Upper lobe of left lung (tissue), 6 donors: ENCODE results near the gene CDK8. TPM values are rescaled to one million over a fixed set of nuclear protein-coding genes. Genes with fewer than 3 reads are reported as not detected.
"Not testable (repeated sequence)": the region's sequence is repeated elsewhere in the genome, so short reads cannot be mapped to it uniquely, and the experiment has no call there.

Experiments used
- ATAC-seq, 2 donors: fragments of 200-7000 bp; cut with Tn5 transposase; one replicate each; pipeline ENCODE4 v1.9.1; 2022; ENCODE audit warnings: mild to moderate bottlenecking in 2 of 2, moderate library complexity in 2 of 2; ENCODE audit not compliant: low FRiP score in 2 of 2
- DNase-seq, 2 donors: peaks; one replicate each; pipeline ENCODE4 v3.0.0-alpha.2; 2019 to 2020
- H3K27ac ChIP-seq, 4 donors: fragments of 200-600 bp; sonication (generic); one replicate each; pipeline ENCODE4 v1.5.1; 2016 to 2019
- H3K27me3 ChIP-seq, 4 donors: fragments of 200-600 bp; sonication (generic); one replicate each; pipeline ENCODE4 v1.5.1; 2017 to 2019
- H3K36me3 ChIP-seq, 4 donors: fragments of 200-600 bp; sonication (generic); one replicate each; pipeline ENCODE4 v1.5.1; 2016 to 2019
- H3K4me1 ChIP-seq, 4 donors: fragments of 200-600 bp; sonication (generic); one replicate each; pipeline ENCODE4 v1.5.1; 2018 to 2019
- H3K4me3 ChIP-seq, 4 donors: fragments of 200-600 bp; sonication (generic); one replicate each; pipeline ENCODE4 v1.5.1; 2017 to 2019; ENCODE audit warnings: mild to moderate bottlenecking in 2 of 4, moderate library complexity in 1 of 4
- H3K9me3 ChIP-seq, 4 donors: fragments of 200-600 bp; sonication (generic); one replicate each; pipeline ENCODE4 v1.5.1; 2018 to 2019
- EP300 ChIP-seq, 4 donors: sonication (generic); formaldehyde crosslinking; IDR thresholded peaks; one replicate each; pipeline ENCODE4 v1.5.1; 2017; ENCODE audit warnings: antibody characterized with exemption in 4 of 4, control low read depth in 2 of 4
- POLR2A ChIP-seq, 4 donors: fragments of 450-650 bp; IDR thresholded peaks; one replicate each; pipeline ENCODE4 v1.5.1; 2016 to 2017; ENCODE audit warnings: antibody characterized with exemption in 4 of 4, mild to moderate bottlenecking in 2 of 4
- POLR2AphosphoS5 ChIP-seq, 2 donors: sonication (generic); formaldehyde crosslinking; IDR thresholded peaks; one replicate each; pipeline ENCODE4 v1.5.1; 2017; ENCODE audit warnings: antibody characterized with exemption in 2 of 2
- WGBS, 2 donors: methylation state at CpG; one replicate each; pipeline ENCODE4 v1.1.5; 2017 to 2018; 5-methylcytosine and 5-hydroxymethylcytosine counted together
- total RNA-seq, 6 donors: library from RNA; depleted of rRNA in 4 of 6; stranded (reverse); fragments of >200 nt in 4 of 6; gene quantifications; one replicate each; pipeline versions ENCODE4 v1.1.0 to v1.2.1, GENCODE V29; 2016 to 2021
- TF ChIP-seq, protein P1 (sequence below), 6 experiments: fragments of 450-650 bp in 4 of 6; fragments of 200-600 bp in 2 of 6; sonication (generic) in 2 of 6; IDR thresholded peaks; one replicate each; pipeline ENCODE4 v1.5.1; 2016 to 2019; ENCODE audit warnings: antibody characterized with exemption in 6 of 6
- donor health status: DM: no; HTN: no; CAD: no; lungs with moderate emphysema.
- donor health status: DM: no; HTN: yes; CAD: no; lungs with severe emphysema.

Gene CDK8
- total RNA-seq, 6 donors from 2014 or later, result 9.4 to 15.6 (median 10.8) TPM

DNA sequence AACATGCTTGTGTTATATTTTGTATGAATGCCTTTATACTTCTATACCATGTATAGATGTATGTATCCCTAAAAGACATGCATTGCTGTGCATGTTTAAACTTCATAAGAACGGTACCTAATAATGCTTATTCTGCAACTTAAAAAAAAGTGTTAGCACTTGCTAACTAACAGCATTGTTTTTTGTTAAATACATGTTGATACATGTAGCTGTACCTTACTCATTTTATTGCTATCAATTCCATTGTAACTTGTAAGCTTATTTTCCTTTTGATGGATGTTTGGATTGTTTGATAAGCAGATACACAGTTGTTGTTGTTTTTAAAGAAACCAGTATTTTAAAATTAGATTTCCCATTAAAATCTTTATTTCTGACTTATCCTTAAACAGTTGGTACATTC, 53.8 kb downstream of the CDK8 start:
- Histone ChIP-seq H3K36me3 (no peaks in the 10 kb centered on the region), H3K4me3 (no peak overlapping the region), H3K4me1 (peaks cover 0 to 12% (median 4%) of the 10 kb centered on the region in 4 donors), H3K27ac (no peak overlapping the region), H3K9me3 (no peaks in the 10 kb centered on the region), H3K27me3 (no peaks in the 10 kb centered on the region)
- TF ChIP-seq POLR2AphosphoS5 (IDR thresholded peaks at IDR 0.05), result no peak
- TF ChIP-seq, protein P1, sequence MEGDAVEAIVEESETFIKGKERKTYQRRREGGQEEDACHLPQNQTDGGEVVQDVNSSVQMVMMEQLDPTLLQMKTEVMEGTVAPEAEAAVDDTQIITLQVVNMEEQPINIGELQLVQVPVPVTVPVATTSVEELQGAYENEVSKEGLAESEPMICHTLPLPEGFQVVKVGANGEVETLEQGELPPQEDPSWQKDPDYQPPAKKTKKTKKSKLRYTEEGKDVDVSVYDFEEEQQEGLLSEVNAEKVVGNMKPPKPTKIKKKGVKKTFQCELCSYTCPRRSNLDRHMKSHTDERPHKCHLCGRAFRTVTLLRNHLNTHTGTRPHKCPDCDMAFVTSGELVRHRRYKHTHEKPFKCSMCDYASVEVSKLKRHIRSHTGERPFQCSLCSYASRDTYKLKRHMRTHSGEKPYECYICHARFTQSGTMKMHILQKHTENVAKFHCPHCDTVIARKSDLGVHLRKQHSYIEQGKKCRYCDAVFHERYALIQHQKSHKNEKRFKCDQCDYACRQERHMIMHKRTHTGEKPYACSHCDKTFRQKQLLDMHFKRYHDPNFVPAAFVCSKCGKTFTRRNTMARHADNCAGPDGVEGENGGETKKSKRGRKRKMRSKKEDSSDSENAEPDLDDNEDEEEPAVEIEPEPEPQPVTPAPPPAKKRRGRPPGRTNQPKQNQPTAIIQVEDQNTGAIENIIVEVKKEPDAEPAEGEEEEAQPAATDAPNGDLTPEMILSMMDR (IDR thresholded peaks at IDR 0.05), result no peak
- TF ChIP-seq EP300 (IDR thresholded peaks at IDR 0.05), result no peak
- TF ChIP-seq POLR2A (IDR thresholded peaks at IDR 0.05), result no peak
- DNase-seq (no peak), ATAC-seq (no peak)
- 93 to 97% methylated on average over 1 of the region's 1 CpG for WGBS, 2 donors

- no peaks in the 10 kb centered on the region for H3K27me3 ChIP-seq
- DNase-seq, result no peak
- no peak overlapping the region for H3K27ac ChIP-seq
- peaks cover 0 to 12% (median 4%) of the 10 kb centered on the region in 4 donors for H3K4me1 ChIP-seq
- ATAC-seq, result no peak
- TF ChIP-seq, protein P1 (IDR thresholded peaks at IDR 0.05), result no peak
- H3K9me3 ChIP-seq, result no peaks in the 10 kb centered on the region
- H3K4me3 ChIP-seq, result no peak overlapping the region
- H3K36me3 ChIP-seq, result no peaks in the 10 kb centered on the region
Observed at GRCh38 chr13:26308250-26308649, 54.3 kb downstream of the CDK8 start.

- Histone ChIP-seq H3K4me1 (peaks cover 0 to 12% (median 4%) of the 10 kb centered on the region in 4 donors), H3K9me3 (no peaks in the 10 kb centered on the region), H3K4me3 (no peak overlapping the region), H3K27me3 (no peaks in the 10 kb centered on the region), H3K36me3 (no peaks in the 10 kb centered on the region), H3K27ac (no peak overlapping the region)
- TF ChIP-seq, protein P1 (IDR thresholded peaks at IDR 0.05), result no peak
- no peak for TF ChIP-seq EP300 (IDR thresholded peaks at IDR 0.05)
- TF ChIP-seq POLR2A (IDR thresholded peaks at IDR 0.05), result no peak
- no peak for TF ChIP-seq POLR2AphosphoS5 (IDR thresholded peaks at IDR 0.05)
- WGBS, 2 donors, result 92 to 97% methylated on average over 6 of the region's 6 CpGs
- ATAC-seq, result no peak
- DNase-seq, result no peak
Observed at GRCh38 chr13:26308836-26309235, 54.9 kb downstream of the CDK8 start.

DNA sequence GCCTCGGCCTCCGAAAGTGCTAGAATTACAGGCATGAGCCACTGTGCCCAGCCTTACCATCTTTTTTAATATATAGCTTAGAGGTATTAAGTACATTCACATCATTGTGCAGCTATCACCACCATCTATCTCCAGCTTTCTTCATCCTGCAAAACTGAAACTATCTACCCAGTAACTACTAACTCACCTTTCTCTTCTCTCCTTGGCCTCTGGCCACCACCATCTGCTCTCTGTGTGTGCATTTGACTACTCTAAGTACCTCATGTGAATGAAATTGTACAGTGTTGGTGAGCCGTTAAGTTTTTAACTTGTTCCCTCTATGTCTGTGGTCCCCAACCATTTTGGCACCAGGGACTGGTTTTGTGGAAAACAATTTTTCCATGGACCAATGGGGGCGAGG, 56.1 kb downstream of the CDK8 start:
- Histone ChIP-seq H3K4me3 (no peak overlapping the region), H3K9me3 (no peaks in the 10 kb centered on the region), H3K27me3 (no peaks in the 10 kb centered on the region), H3K36me3 (no peaks in the 10 kb centered on the region), H3K4me1 (peaks cover 0 to 6% (median 0%) of the 10 kb centered on the region in 4 donors), H3K27ac (no peak overlapping the region)
- no peak for ATAC-seq
- no peak for DNase-seq
- no peak for TF ChIP-seq POLR2A (IDR thresholded peaks at IDR 0.05)
- no peak for TF ChIP-seq POLR2AphosphoS5 (IDR thresholded peaks at IDR 0.05)
- no peak for TF ChIP-seq EP300 (IDR thresholded peaks at IDR 0.05)
- TF ChIP-seq, protein P1 (IDR thresholded peaks at IDR 0.05), result no peak
- 95 to 99% methylated on average over 4 of the region's 4 CpGs for WGBS, 2 donors

- H3K27ac ChIP-seq, result no peak overlapping the region
- no peaks in the 10 kb centered on the region for H3K27me3 ChIP-seq
- 87 to 95% methylated on average over 5 of the region's 5 CpGs for WGBS, 2 donors
- H3K9me3 ChIP-seq, result no peaks in the 10 kb centered on the region
- H3K4me1 ChIP-seq, result peaks cover 0 to 1% (median 0%) of the 10 kb centered on the region in 4 donors
- no peak overlapping the region for H3K4me3 ChIP-seq
- no peak for DNase-seq
- H3K36me3 ChIP-seq, result no peaks in the 10 kb centered on the region
- no peak for ATAC-seq
- TF ChIP-seq POLR2AphosphoS5 (IDR thresholded peaks at IDR 0.05), result no peak
- TF ChIP-seq, protein P1 (IDR thresholded peaks at IDR 0.05), result no peak
Observed at GRCh38 chr13:26310470-26310869, 56.5 kb downstream of the CDK8 start.

- H3K9me3 ChIP-seq, DNase-seq, H3K4me1 ChIP-seq, ATAC-seq, H3K27me3 ChIP-seq, H3K27ac ChIP-seq, H3K4me3 ChIP-seq, H3K36me3 ChIP-seq: not testable (repeated sequence)
- WGBS, 2 donors, result 94 to 96% methylated on average over 7 of the region's 7 CpGs
Observed at GRCh38 chr13:26312019-26312418, 58.1 kb downstream of the CDK8 start.

DNA sequence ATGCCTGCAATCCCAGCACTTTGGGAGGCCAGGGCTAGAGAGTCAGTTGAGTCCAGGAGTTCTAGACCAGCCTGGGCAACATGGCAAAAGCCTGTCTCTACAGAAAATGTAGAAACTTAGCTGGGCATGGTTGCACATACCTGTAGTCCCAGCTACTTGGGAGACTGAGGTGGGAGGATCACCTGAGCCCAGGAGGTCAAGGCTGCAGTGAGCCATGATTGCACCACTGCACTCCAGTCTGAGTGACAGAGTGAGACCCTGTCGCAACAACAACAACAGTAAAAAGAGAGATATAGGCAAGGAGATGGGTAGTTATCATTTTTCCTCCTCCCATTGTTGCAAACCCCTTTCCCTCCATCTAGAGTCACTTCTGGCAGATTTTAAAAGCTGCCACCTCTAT, 62.2 kb downstream of the CDK8 start:
- H3K27ac ChIP-seq, ATAC-seq, H3K9me3 ChIP-seq, DNase-seq, H3K4me3 ChIP-seq, H3K27me3 ChIP-seq, H3K36me3 ChIP-seq, H3K4me1 ChIP-seq: not testable (repeated sequence)
- WGBS, 2 donors, result 100% methylated on average over 1 of the region's 1 CpG
